GM12891 (cell line): ENCODE data around the gene LRRC7.

Experiments used
- PAX5 ChIP-seq: IDR thresholded peaks from 2 replicates; pipeline ENCODE4 v1.6.1; 2011; ENCODE audit warnings: low read length, moderate library complexity, mild to moderate bottlenecking; ENCODE audit not compliant: insufficient read depth, severe bottlenecking
- POLR2A ChIP-seq: IDR thresholded peaks from 2 replicates; pipeline ENCODE4 v1.6.1; 2011; ENCODE audit warnings: low read depth, low read length, control low read depth
- POLR2AphosphoS5 ChIP-seq: IDR thresholded peaks from 2 replicates; pipeline ENCODE4 v1.6.1; 2011; ENCODE audit warnings: low read depth, low read length, control low read depth
- TAF1 ChIP-seq: IDR thresholded peaks from 2 replicates; pipeline ENCODE4 v1.6.1; 2011; ENCODE audit warnings: low read depth, low read length, control low read depth

DNA sequence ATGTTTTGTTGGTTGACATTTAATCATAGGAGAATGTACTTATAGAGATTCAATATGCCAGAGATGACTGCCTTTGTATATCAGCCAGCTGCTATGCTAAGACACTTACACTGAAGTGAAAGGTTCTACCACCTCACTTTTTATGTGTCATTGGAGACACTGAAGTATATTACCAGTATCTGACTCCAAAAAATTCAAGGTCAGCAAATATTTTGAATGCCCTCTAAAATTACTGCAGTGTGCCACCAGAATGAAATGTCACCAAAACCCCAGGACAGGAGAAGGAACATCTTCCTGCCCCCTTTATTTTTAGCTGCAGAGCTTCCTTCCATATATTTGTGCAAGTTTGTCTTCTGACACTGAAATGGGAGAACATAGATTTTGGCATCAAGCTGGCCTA lies 496.1 kb downstream of the LRRC7 start:
- no peak for TF ChIP-seq POLR2A
- no peak for TF ChIP-seq POLR2AphosphoS5
- TF ChIP-seq TAF1, result no peak
- TF ChIP-seq PAX5, result no peak
